Fibroblast of lung (primary cell): Measurements from ENCODE around the gene RMRP. TPM values are rescaled to one million over a fixed set of nuclear protein-coding genes. Genes with fewer than 3 reads are reported as not detected.

Source experiments
- DNase-seq, 2 donors: peaks; one replicate each; pipeline versions ENCODE4 v3.0.0 to v3.0.0-alpha.2; 2010; ENCODE audit warnings: low read depth in 2 of 2
- H2AFZ ChIP-seq: 2 replicates; pipeline ENCODE4 v1.5.1; 2012; ENCODE audit warnings: low read length, control low read depth, inconsistent platforms
- H3K27ac ChIP-seq: 2 replicates; pipeline ENCODE4 v1.5.1; 2011; ENCODE audit warnings: low read length, control low read depth; ENCODE audit not compliant: insufficient read depth
- H3K27me3 ChIP-seq: 2 replicates; pipeline ENCODE4 v1.5.1; 2011; ENCODE audit warnings: mild to moderate bottlenecking, low read length; ENCODE audit not compliant: control insufficient read depth, insufficient read depth
- H3K36me3 ChIP-seq: 2 replicates; pipeline ENCODE4 v1.5.1; 2011; ENCODE audit warnings: low read length; ENCODE audit not compliant: control insufficient read depth, insufficient read depth
- H3K4me1 ChIP-seq: 2 replicates; pipeline ENCODE4 v1.5.1; 2011; ENCODE audit warnings: low read length; ENCODE audit not compliant: control insufficient read depth, insufficient read depth; ENCODE audit errors: extremely low read depth
- H3K4me2 ChIP-seq: 2 replicates; pipeline ENCODE4 v1.5.1; 2011; ENCODE audit warnings: low read length, control low read depth; ENCODE audit not compliant: insufficient read depth; ENCODE audit errors: extremely low read depth
- H3K4me3 ChIP-seq, 4 experiments: fragments of 200-600 bp in 1 of 4; sonication (generic) in 1 of 4; replicated peaks in 1 of 4; 2 replicates each; pipeline ENCODE4 v1.5.1; 2011 to 2016; ENCODE audit warnings: low read length in 4 of 4, low read depth in 3 of 4, mild to moderate bottlenecking in 3 of 4, control low read depth in 2 of 4, inconsistent platforms in 1 of 4, mixed read lengths in 1 of 4; ENCODE audit not compliant: insufficient read depth in 1 of 4; ENCODE audit errors: control extremely low read depth in 1 of 4
- H3K79me2 ChIP-seq: 2 replicates; pipeline ENCODE4 v1.5.1; 2012; ENCODE audit warnings: mild to moderate bottlenecking, low read length, inconsistent platforms; ENCODE audit not compliant: control insufficient read depth, insufficient read depth
- H3K9ac ChIP-seq: 2 replicates; pipeline ENCODE4 v1.5.1; 2011; ENCODE audit warnings: mild to moderate bottlenecking, low read length, control low read depth; ENCODE audit not compliant: insufficient read depth
- H3K9me3 ChIP-seq: 2 replicates; pipeline ENCODE4 v1.5.1; 2012; ENCODE audit warnings: low read depth, low read length; ENCODE audit not compliant: control insufficient read depth, insufficient read depth
- H4K20me1 ChIP-seq: 2 replicates; pipeline ENCODE4 v1.5.1; 2011; ENCODE audit warnings: low read length; ENCODE audit not compliant: control insufficient read depth, insufficient read depth; ENCODE audit errors: extremely low read depth
- CTCF ChIP-seq, 2 donors: IDR thresholded peaks in 1 of 2; conservative IDR thresholded peaks in 1 of 2; 1 replicate in 1 of 2; 2 replicates in 1 of 2; pipeline ENCODE4 v1.5.1; 2011 to 2012; ENCODE audit warnings: low read length in 2 of 2, control low read depth in 1 of 2, inconsistent platforms in 1 of 2, low read depth in 1 of 2, mild to moderate bottlenecking in 1 of 2
- EZH2 ChIP-seq: IDR thresholded peaks from 2 replicates; pipeline ENCODE4 v1.5.1; 2012; ENCODE audit warnings: low read length, control low read depth, mild to moderate bottlenecking; ENCODE audit errors: missing control alignments
- polyA plus RNA-seq, 2 donors: library from polyadenylated mRNA; depleted of rRNA in 1 of 2; stranded (reverse) in 1 of 2; unstranded in 1 of 2; fragments of >200 nt; gene quantifications; 2 replicates each; pipeline ENCODE4 v1.2.1, GENCODE V29; 2011 to 2012; ENCODE audit warnings: missing spikeins in 1 of 2
- total RNA-seq: library from RNA; depleted of rRNA; stranded (reverse); fragments of >200 nt; gene quantifications from 2 replicates; pipeline ENCODE4 v1.2.1, GENCODE V29; 2014

Gene RMRP
- total and polyA plus RNA-seq, 2 donors (not counting 1 experiment from before 2014, with no cell fraction given), result 110 to 67,954 TPM

GRCh38 chr9:35627575-35627974 lies 30.2 kb downstream of the RMRP start:
- Histone ChIP-seq H3K27ac (no peak overlapping the region), H3K9me3 (no peaks in the 10 kb centered on the region), H3K4me1 (no peaks in the 10 kb centered on the region), H4K20me1 (no peaks in the 10 kb centered on the region), H2AFZ (no peak overlapping the region), H3K27me3 (no peaks in the 10 kb centered on the region), H3K9ac (no peak overlapping the region), H3K79me2 (no peaks in the 10 kb centered on the region), H3K4me2 (no peak overlapping the region), H3K4me3 (no peak overlapping the region), H3K36me3 (no peaks in the 10 kb centered on the region)
- TF ChIP-seq CTCF (conservative IDR thresholded peaks at IDR 0.05 in 1 of 2, IDR thresholded peaks at IDR 0.05 in 1 of 2; ENCODE audit: low read depth in 1 of 2, low read length in 2 of 2) (no peak), EZH2 (no peak)
- no peak for DNase-seq

- H3K79me2 ChIP-seq, result no peaks in the 10 kb centered on the region
- peaks cover 28% of the 10 kb centered on the region for H3K27me3 ChIP-seq
- H3K4me3 ChIP-seq, result no peak overlapping the region
- TF ChIP-seq CTCF (conservative IDR thresholded peaks at IDR 0.05 in 1 of 2, IDR thresholded peaks at IDR 0.05 in 1 of 2; ENCODE audit: low read depth in 1 of 2, low read length in 2 of 2) (no peak), EZH2 (no peak)
- no peak overlapping the region for H3K9ac ChIP-seq
- H3K4me1 ChIP-seq, result no peaks in the 10 kb centered on the region
- H4K20me1 ChIP-seq, result no peaks in the 10 kb centered on the region
- no peak overlapping the region for H3K4me2 ChIP-seq
- no peak overlapping the region for H2AFZ ChIP-seq
- no peak overlapping the region for H3K27ac ChIP-seq
- no peaks in the 10 kb centered on the region for H3K9me3 ChIP-seq
- no peak for DNase-seq
- H3K36me3 ChIP-seq, result no peaks in the 10 kb centered on the region
Observed at GRCh38 chr9:35619800-35620158, 38.0 kb downstream of the RMRP start.

- no peak overlapping the region for H2AFZ ChIP-seq
- no peaks in the 10 kb centered on the region for H3K36me3 ChIP-seq
- H3K4me1 ChIP-seq, result no peaks in the 10 kb centered on the region
- no peak overlapping the region for H3K27ac ChIP-seq
- no peaks in the 10 kb centered on the region for H4K20me1 ChIP-seq
- H3K4me3 ChIP-seq, result no peak overlapping the region
- TF ChIP-seq EZH2, result no peak
- no peak for TF ChIP-seq CTCF (conservative IDR thresholded peaks at IDR 0.05 in 1 of 2, IDR thresholded peaks at IDR 0.05 in 1 of 2; ENCODE audit: low read depth in 1 of 2, low read length in 2 of 2)
- no peaks in the 10 kb centered on the region for H3K79me2 ChIP-seq
- no peaks in the 10 kb centered on the region for H3K9me3 ChIP-seq
- no peak overlapping the region for H3K9ac ChIP-seq
- H3K4me2 ChIP-seq, result no peak overlapping the region
- DNase-seq, result peak in 1 of 2 donors; percentile 51
- peaks cover 29% of the 10 kb centered on the region for H3K27me3 ChIP-seq
Observed at GRCh38 chr9:35618854-35619799, 38.7 kb downstream of the RMRP start.
